Parathyroid adenoma (tissue), 2 donors: ENCODE results near the gene EFCC1.

ENCODE experiments used
- H2AFZ ChIP-seq: fragments of 300-600 bp; sonication (generic); one replicate; pipeline ENCODE4 v1.7.0; 2017; ENCODE audit warnings: antibody characterized with exemption, mild to moderate bottlenecking
- H3K27ac ChIP-seq: fragments of 300-600 bp; sonication (generic); one replicate; pipeline ENCODE4 v1.7.0; 2017
- H3K27me3 ChIP-seq: fragments of 300-600 bp; sonication (generic); one replicate; pipeline ENCODE4 v1.7.0; 2017; ENCODE audit warnings: low read length; ENCODE audit not compliant: control insufficient read depth, insufficient read depth
- H3K36me3 ChIP-seq: fragments of 300-600 bp; sonication (generic); one replicate; pipeline ENCODE4 v1.7.0; 2017; ENCODE audit warnings: low read length; ENCODE audit not compliant: control insufficient read depth, insufficient read depth
- H3K4me1 ChIP-seq: fragments of 300-600 bp; sonication (generic); one replicate; pipeline ENCODE4 v1.7.0; 2017; ENCODE audit warnings: control low read depth
- H3K4me2 ChIP-seq: fragments of 300-600 bp; sonication (generic); one replicate; pipeline ENCODE4 v1.7.0; 2017; ENCODE audit warnings: low read length
- H3K4me3 ChIP-seq: fragments of 300-600 bp; sonication (generic); one replicate; pipeline ENCODE4 v1.7.0; 2017; ENCODE audit warnings: low read depth, low read length
- H3K79me2 ChIP-seq: fragments of 300-600 bp; sonication (generic); one replicate; pipeline ENCODE4 v1.7.0; 2017; ENCODE audit warnings: control low read depth
- H3K9ac ChIP-seq: fragments of 300-600 bp; sonication (generic); one replicate; pipeline ENCODE4 v1.7.0; 2017; ENCODE audit warnings: mild to moderate bottlenecking
- H3K9me3 ChIP-seq: fragments of 300-600 bp; sonication (generic); one replicate; pipeline ENCODE4 v1.7.0; 2017; ENCODE audit warnings: low read length; ENCODE audit not compliant: control insufficient read depth
- CTCF ChIP-seq: fragments of 300-600 bp; sonication (generic); IDR thresholded peaks from one replicate; pipeline ENCODE4 v1.7.0; 2017; ENCODE audit warnings: antibody characterized with exemption, mild to moderate bottlenecking
- donor health status: primary hyperparathyroidism.

EFCC1 gene

GRCh38 chr3:129060276-129061022 lies 59.3 kb downstream of the EFCC1 start, which contains the start of gene GP9:
Gene GP9 (plus strand): TSS chr3:129060779. CDS start chr3:129061740, 961 bp downstream.
- H3K36me3 ChIP-seq = no peaks in the 10 kb centered on the region
- no peak within 1 kb of the TSS for H3K4me3 ChIP-seq
- peaks cover 9% of the 10 kb centered on the region for H3K4me1 ChIP-seq
- no peak within 1 kb of the TSS for H3K9ac ChIP-seq
- H3K4me2 ChIP-seq = no peak within 1 kb of the TSS
- TF ChIP-seq CTCF = no peak
- no peak within 1 kb of the TSS for H2AFZ ChIP-seq
- H3K9me3 ChIP-seq = no peaks in the 10 kb centered on the region
- no peaks in the 10 kb centered on the region for H3K27me3 ChIP-seq
- no peak within 1 kb of the TSS for H3K27ac ChIP-seq
- no peaks in the 10 kb centered on the region for H3K79me2 ChIP-seq

- H3K27me3 ChIP-seq = no peaks in the 10 kb centered on the region
- H2AFZ ChIP-seq = no peak overlapping the region
- H3K4me2 ChIP-seq = no peak overlapping the region
- H3K9me3 ChIP-seq = no peaks in the 10 kb centered on the region
- H3K36me3 ChIP-seq = no peaks in the 10 kb centered on the region
- H3K79me2 ChIP-seq = no peaks in the 10 kb centered on the region
- H3K27ac ChIP-seq = no peak overlapping the region
- no peak for TF ChIP-seq CTCF
- H3K4me3 ChIP-seq = no peak overlapping the region
- no peak overlapping the region for H3K9ac ChIP-seq
- H3K4me1 ChIP-seq = peaks cover 9% of the 10 kb centered on the region
Measured at GRCh38 chr3:129061023-129061887, 60.2 kb downstream of the EFCC1 start.

- Histone ChIP-seq H3K27me3 (no peaks in the 10 kb centered on the region), H3K79me2 (no peaks in the 10 kb centered on the region), H3K4me1 (peaks cover 9% of the 10 kb centered on the region), H2AFZ (no peak overlapping the region), H3K4me3 (no peak overlapping the region), H3K4me2 (no peak overlapping the region), H3K27ac (no peak overlapping the region), H3K9me3 (no peaks in the 10 kb centered on the region), H3K36me3 (no peaks in the 10 kb centered on the region), H3K9ac (no peak overlapping the region)
- no peak for TF ChIP-seq CTCF
Measured at GRCh38 chr3:129061888-129062834, 61.1 kb downstream of the EFCC1 start.

- H3K36me3 ChIP-seq = no peaks in the 10 kb centered on the region
- H3K4me1 ChIP-seq = peaks cover 8% of the 10 kb centered on the region
- no peak overlapping the region for H3K4me3 ChIP-seq
- H3K9ac ChIP-seq = no peak overlapping the region
- H3K9me3 ChIP-seq = no peaks in the 10 kb centered on the region
- no peak for TF ChIP-seq CTCF
- no peak overlapping the region for H3K27ac ChIP-seq
- no peaks in the 10 kb centered on the region for H3K79me2 ChIP-seq
- H3K27me3 ChIP-seq = no peaks in the 10 kb centered on the region
- H3K4me2 ChIP-seq = no peak overlapping the region
- no peak overlapping the region for H2AFZ ChIP-seq
Measured at GRCh38 chr3:129063091-129063640, 62.1 kb downstream of the EFCC1 start.
